Hematopoietic multipotent progenitor cell treated with erythropoietin and hydrocortisone succinate and interleukin-3 and kit ligand, for 4 days (in vitro differentiated cells): Measurements from ENCODE around the gene PRKRIP1.
"Not testable (repeated sequence)": the region's sequence is repeated elsewhere in the genome, so short reads cannot be mapped to it uniquely, and the experiment has no call there.

ENCODE experiments used
- DNase-seq: peaks from one replicate; pipeline ENCODE4 v3.0.0-alpha.2; 2015

Gene PRKRIP1

DNA sequence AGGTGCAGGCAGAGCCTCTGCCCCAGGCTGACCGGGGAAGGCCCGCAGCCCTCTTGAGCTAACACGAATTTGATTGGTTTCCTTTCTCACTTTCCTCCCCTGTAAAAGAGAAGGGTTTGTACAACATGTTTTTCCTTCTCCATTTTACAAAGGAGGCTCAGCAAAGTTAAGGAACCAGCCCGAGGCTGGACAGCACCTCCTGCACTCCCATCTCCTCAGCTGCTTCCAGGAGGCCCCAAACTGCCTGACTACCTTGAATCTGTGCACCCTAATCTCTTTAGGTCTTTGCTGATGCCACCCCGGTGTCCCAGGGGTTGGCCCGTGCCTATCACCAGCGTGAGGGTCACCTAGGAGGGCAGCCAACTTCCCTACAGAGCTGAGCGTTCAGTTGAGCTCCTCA lies 64.3 kb downstream of the PRKRIP1 start:
- no peak for DNase-seq

DNA sequence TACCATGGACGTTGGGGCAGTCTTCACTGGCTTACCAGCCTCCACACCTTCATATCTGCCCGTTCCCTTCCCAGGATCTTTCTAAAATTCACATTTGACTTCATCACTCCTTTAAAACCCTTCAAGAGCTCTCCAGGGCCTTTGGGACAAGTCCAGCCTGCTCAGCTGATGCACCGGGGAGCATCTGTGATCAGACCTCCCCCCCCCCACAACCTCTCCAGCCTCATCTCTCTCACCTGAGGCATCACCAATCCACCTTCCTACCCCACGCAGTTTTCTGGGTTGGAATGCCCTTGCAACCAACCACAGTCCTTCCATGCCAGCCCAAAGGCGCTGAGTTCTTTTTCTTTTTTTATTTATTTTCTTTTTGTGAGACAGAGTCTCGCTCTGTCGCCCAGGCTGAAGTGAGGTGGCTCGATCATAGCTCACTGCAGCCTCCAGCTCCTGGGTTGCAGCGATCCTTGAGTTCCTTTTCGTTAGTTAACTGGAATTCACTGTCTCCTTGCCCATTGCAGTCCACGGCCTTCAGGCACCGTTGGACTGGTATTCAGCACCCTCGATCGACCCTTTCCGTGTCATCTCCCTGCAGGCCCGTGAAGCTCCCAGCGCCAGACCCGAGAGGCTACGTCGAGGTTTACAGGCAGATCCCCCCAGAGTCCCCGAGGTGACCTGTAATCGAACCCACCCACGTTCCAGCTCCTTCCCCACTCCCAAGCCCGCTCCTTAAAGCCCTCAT lies 67.8 kb downstream of the PRKRIP1 start:
- DNase-seq: peak; percentile 41

- peak; percentile 98 for DNase-seq
Observed at GRCh38 chr7:102464577-102465280, 68.6 kb downstream of the PRKRIP1 start, which contains the start of the genes ALKBH4 and LRWD1. TSS of gene ALKBH4 (minus strand) at chr7:102464863. CDS start at chr7:102464836, 27 bp downstream. TSS of gene LRWD1 (plus strand) at chr7:102464984. CDS start at chr7:102465081, 97 bp downstream.

DNA sequence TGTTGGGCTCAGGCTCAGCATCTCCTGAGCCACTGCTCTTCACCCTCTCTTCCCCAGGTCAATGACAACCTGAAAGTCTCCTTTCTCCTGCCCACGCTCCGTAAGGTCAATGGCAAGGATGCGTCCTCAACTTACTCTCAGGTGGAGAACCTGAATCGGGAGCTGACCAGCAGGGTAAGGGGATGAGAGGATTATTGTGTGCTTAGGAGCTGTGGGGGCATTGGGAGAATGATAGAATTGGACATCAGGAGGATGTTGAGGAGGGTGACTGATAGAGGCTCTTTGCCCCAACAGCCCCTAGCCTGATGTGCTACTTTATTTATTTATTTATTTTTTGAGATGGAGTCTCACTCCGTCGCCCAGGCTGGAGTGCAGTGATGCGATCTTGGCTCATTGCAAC lies 69.9 kb downstream of the PRKRIP1 start:
- no peak for DNase-seq

DNA sequence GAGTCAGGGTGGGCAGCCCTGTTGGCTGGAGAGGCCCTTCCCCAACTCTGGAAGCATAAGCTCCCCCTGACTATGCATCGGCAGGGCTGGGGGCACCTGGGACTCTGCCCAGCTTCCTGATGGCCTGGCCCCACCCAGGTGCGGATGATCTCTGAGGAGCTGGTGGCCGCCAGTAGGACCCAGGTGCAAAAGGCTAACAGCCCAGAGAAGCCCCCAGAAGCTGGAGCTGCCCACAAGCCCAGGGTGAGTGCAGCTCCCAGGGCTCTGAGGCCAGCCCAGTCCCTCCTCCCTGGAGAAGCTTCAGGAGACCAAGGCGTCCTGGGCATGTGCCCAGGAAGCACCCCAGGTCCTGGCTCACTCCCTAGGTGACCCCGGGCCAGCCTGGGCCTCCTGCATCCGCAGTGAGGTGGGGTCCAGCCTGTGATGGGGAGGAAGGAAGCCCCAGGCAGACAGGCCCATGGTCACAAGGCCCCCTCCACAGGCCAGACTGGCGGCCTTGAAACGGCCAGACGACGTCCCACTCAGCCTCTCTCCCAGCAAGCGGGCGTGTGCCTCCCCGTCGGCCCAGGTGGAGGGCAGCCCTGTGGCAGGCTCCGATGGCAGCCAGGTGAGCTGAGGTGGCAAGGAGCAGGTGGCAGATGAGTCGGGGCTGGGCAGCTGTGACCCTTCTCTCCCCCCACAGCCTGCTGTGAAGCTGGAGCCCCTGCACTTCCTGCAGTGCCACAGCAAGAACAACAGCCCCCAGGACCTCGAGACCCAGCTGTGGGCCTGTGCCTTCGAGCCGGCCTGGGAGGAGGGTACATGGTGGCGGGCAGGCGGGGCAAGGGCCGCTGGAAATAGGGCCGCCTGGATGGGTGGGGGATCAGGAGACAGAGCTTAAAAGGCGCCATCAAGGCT lies 71.7 kb downstream of the PRKRIP1 start:
- no peak for DNase-seq

- DNase-seq: no peak
Observed at GRCh38 chr7:102468478-102469350, 72.6 kb downstream of the PRKRIP1 start.

DNA sequence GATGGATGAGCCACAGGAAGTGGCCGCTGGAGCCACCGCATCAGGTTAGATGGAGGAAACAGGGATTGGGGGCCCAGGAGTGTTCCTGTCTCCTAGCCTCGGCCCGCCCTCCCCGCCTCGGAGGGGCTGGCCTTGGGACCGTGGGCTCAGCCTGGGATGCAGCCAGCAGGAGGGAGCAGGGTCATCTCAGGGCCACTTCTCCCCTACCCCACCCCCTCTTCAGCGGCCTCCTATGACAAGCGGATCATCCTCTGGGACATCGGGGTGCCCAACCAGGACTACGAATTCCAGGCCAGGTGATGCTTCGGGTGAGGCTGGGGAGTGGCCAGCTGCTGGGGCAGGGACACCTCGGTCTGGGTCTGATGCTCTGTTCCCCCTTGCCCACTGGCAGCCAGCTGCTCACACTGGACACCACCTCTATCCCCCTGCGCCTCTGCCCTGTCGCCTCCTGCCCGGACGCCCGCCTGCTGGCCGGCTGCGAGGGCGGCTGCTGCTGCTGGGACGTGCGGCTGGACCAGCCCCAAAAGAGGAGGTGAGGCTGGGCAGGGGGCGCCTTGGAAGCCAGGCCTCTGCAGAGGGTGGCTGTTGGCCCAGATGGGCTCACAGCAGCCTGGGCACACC lies 73.3 kb downstream of the PRKRIP1 start:
- DNase-seq: no peak

GRCh38 chr7:102469972-102470825 lies 74.0 kb downstream of the PRKRIP1 start:
- DNase-seq: no peak

- no peak for DNase-seq
Observed at GRCh38 chr7:102471791-102472125, 75.6 kb downstream of the PRKRIP1 start.

DNA sequence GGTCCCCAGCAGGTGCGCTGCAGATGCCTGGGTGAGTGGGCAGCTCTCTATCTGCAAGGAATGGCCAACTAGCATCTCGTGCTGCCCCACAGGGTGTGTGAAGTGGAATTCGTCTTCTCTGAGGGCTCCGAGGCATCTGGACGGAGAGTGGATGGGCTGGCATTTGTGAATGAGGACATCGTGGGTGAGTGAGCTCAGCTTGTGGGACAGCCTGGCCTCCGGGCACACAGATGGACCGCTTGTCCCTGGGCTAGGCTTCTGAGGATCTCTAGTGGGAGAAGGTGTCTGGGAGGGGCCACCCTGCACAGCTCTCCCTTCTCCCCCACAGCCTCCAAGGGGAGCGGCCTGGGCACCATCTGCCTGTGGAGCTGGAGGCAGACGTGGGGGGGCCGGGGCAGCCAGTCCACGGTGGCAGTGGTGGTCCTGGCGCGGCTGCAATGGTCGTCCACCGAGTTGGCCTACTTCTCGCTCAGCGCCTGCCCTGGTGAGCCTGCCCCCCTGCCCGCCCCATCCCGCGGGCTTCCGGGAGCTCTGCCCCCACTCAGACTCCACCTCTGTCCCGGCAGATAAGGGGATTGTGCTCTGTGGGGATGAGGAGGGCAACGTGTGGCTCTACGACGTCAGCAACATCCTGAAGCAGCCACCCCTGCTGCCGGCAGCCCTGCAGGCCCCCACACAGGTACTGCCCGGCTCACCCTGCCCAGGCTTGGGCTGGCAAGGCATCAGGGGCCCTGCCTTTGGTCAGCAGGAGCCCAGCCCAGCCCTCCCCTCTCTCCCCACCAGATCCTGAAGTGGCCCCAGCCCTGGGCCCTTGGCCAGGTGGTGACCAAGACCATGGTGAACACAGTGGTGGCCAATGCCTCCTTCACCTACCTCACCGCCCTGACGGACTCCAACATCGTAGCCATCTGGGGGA lies 76.2 kb downstream of the PRKRIP1 start:
- peak; percentile 55 for DNase-seq

DNA sequence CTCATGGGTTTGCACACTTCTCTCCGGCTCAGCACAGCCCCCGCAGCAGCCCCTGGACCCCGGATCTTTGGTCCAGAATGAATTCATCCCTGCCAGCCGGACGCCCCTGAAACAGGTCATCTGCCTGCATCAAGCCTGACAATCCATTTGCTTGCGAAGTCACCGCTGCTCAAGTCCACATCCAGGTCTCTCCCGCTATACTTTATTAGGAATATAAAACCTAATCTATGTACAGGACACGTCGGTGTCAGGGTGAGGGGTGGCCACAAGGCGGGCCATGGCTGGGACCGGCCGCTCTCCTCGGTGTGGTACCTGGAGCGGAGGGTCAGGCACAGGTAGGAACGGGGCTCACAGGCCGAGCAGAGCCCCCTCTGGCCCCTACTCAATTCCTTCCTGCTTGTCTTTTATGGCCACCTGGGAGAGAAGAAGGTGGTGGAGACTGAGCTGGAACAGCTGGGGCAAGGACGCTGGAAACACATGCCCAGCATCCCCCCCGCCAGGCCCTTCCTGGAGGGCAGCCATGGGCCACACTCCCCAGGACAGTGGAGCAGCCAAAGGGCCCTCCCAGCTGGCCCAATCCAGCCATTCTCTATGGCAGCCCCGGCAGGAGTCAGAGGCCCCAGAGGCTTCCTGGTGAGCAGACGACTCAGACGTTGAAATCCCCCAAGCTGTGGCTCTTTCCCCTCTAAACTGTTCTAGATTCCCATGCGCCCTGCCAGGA lies 77.3 kb downstream of the PRKRIP1 start:
- no peak for DNase-seq

DNA sequence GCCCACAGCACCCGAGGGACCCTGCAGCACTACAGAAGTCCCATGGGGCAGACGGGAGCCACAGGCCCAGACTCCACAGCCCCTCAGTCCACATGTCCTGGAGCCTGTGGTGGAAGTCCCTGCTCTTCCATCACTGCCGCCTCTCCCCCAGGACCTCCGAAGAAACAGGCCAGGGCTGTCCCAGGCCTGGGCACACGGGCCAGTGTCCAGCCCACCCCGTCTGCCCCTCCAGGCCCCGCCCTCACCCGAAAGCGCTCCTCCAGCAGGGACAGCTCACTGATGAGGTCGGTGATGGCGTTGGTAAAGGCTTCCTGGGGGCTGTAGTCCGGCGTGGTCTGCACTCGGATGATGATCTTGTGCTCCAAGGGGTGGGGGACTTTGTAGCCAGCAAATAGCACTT lies 78.0 kb downstream of the PRKRIP1 start:
- not testable (repeated sequence) for DNase-seq

GRCh38 chr7:102474736-102475435 lies 78.7 kb downstream of the PRKRIP1 start:
- DNase-seq: not testable (repeated sequence)
